ENCODE data around the gene GSC. TPM values are rescaled to one million over a fixed set of nuclear protein-coding genes. Genes with fewer than 3 reads are reported as not detected.

Gene GSC
- total and polyA plus RNA-seq, 12 donors = 0.06 to 0.61 (median 0.19) TPM; not detected in 7

- intact Hi-C loops (cut with DNase I) = no loop called here
- H3K4me1 ChIP-seq (replicated peaks in 1 of 2) = no peaks in the 10 kb centered on the region
- H3K9me3 ChIP-seq (replicated peaks in 1 of 3) = no peaks in the 10 kb centered on the region
- no peaks in the 10 kb centered on the region for H3K36me3 ChIP-seq (replicated peaks in 1 of 2)
- no peaks in the 10 kb centered on the region for H3K27me3 ChIP-seq
- TF ChIP-seq POLR2A (IDR thresholded peaks at IDR 0.05) (no peak), CTCF (IDR thresholded peaks at IDR 0.05) (no peak)
- no peak overlapping the region for H3K4me3 ChIP-seq
- no peak for DNase-seq
- no peak overlapping the region for H3K27ac ChIP-seq
- 90 to 96% (median 93%) methylated on average over 7 of the region's 7 CpGs for WGBS, 4 donors
Observed at GRCh38 chr14:94793901-94794300, 24.0 kb upstream of the GSC start.

GRCh38 chr14:94787655-94788054 lies 17.7 kb upstream of the GSC start:
- Histone ChIP-seq H3K9me3 (replicated peaks in 1 of 3) (no peaks in the 10 kb centered on the region), H3K27me3 (no peaks in the 10 kb centered on the region), H3K36me3 (replicated peaks in 1 of 2) (no peaks in the 10 kb centered on the region), H3K4me1 (replicated peaks in 1 of 2) (no peaks in the 10 kb centered on the region), H3K4me3 (no peak overlapping the region), H3K27ac (no peak overlapping the region)
- intact Hi-C loops (cut with DNase I) = no loop called here
- no peak for DNase-seq
- WGBS, 4 donors = 82 to 93% (median 84%) methylated on average over 4 to 10 of the region's 10 CpGs
- TF ChIP-seq POLR2A (IDR thresholded peaks at IDR 0.05) (no peak), CTCF (IDR thresholded peaks at IDR 0.05) (no peak)

GRCh38 chr14:94787092-94787491 lies 17.2 kb upstream of the GSC start:
- H3K9me3 ChIP-seq (replicated peaks in 1 of 3) = no peaks in the 10 kb centered on the region
- intact Hi-C loops (cut with DNase I) = no loop called here
- WGBS, 4 donors = 39 to 83% (median 52%) methylated on average over 1 to 5 of the region's 5 CpGs

GRCh38 chr14:94780536-94781399 lies 10.9 kb upstream of the GSC start:
- H3K27ac ChIP-seq = no peak overlapping the region
- WGBS, 4 donors = 52 to 80% (median 68%) methylated on average over 8 of the region's 8 CpGs
- H3K4me3 ChIP-seq = no peak overlapping the region
- H3K36me3 ChIP-seq (replicated peaks in 1 of 2) = no peaks in the 10 kb centered on the region
- H3K4me1 ChIP-seq (replicated peaks in 1 of 2) = no peaks in the 10 kb centered on the region
- peaks cover 20% of the 10 kb centered on the region for H3K27me3 ChIP-seq
- no peak for DNase-seq
- intact Hi-C loops (cut with DNase I) = no loop called here
- no peaks in the 10 kb centered on the region for H3K9me3 ChIP-seq (replicated peaks in 1 of 3)
- TF ChIP-seq CTCF (IDR thresholded peaks at IDR 0.05) = no peak

More at GRCh38 chr14:94787092-94787491, 17.2 kb upstream of the GSC start:
- DNase-seq = no peak
- Histone ChIP-seq H3K36me3 (replicated peaks in 1 of 2) (no peaks in the 10 kb centered on the region), H3K4me3 (no peak overlapping the region), H3K27me3 (no peaks in the 10 kb centered on the region), H3K4me1 (replicated peaks in 1 of 2) (no peaks in the 10 kb centered on the region), H3K27ac (no peak overlapping the region)
- no peak for TF ChIP-seq CTCF (IDR thresholded peaks at IDR 0.05)
- TF ChIP-seq POLR2A (IDR thresholded peaks at IDR 0.05) = no peak
